SK-N-SH (cell line): ENCODE measurements around the gene ADGRL3. TPM values are rescaled to one million over a fixed set of nuclear protein-coding genes. Genes with fewer than 3 reads are reported as not detected.

ENCODE experiments used
- CTCF ChIA-PET: fragments of 300-600, 350-600 bp; formaldehyde crosslinking; extraction: SDS; loops from one replicate; lab custom pipeline; 2021; lab: Yijun Ruan, JAX
- POLR2A ChIA-PET: fragments of 350-600 bp; sonication (Branson Sonifier 250); formaldehyde crosslinking; extraction: SDS; loops from one replicate; lab custom pipeline; 2020; ENCODE audit warnings: antibody characterized with exemption, inconsistent platforms; lab: Yijun Ruan, JAX
- DNase-seq: peaks from one replicate; pipeline ENCODE4 v3.0.0; 2012
- H2AFZ ChIP-seq: fragments of 200-600 bp; sonication (generic); 2 replicates; pipeline ENCODE4 v1.8.1; 2016; ENCODE audit warnings: antibody characterized with exemption, mild to moderate bottlenecking, low read depth
- H3F3A ChIP-seq: fragments of 200-600 bp; sonication (generic); replicated peaks from 2 replicates; pipeline ENCODE3; 2016; ENCODE audit warnings: antibody characterized with exemption, mild to moderate bottlenecking; ENCODE audit not compliant: insufficient read depth
- H3K27ac ChIP-seq, 2 experiments: fragments of 200-500 bp in 1 of 2; fragments of 200-600 bp in 1 of 2; sonication (Bioruptor generic) in 1 of 2; sonication (generic), shearing (Covaris generic) in 1 of 2; 2 replicates each; pipeline versions ENCODE4 v1.5.1 to v1.6.1; 2014 to 2016; ENCODE audit warnings: low read depth in 2 of 2, inconsistent platforms in 1 of 2, low read length in 1 of 2, mild to moderate bottlenecking in 1 of 2, mixed read lengths in 1 of 2
- H3K27me3 ChIP-seq: fragments of 200-600 bp; sonication (generic), shearing (Covaris generic); 2 replicates; pipeline ENCODE4 v1.6.1; 2016; ENCODE audit warnings: mixed run types; ENCODE audit not compliant: insufficient read depth
- H3K36me3 ChIP-seq, 2 experiments: fragments of 200-500 bp in 1 of 2; fragments of 200-600 bp in 1 of 2; sonication (Bioruptor generic) in 1 of 2; sonication (generic) in 1 of 2; replicated peaks in 1 of 2; 2 replicates each; pipeline versions ENCODE3 to v1.5.1; 2014 to 2016; ENCODE audit warnings: low read length in 1 of 2, mild to moderate bottlenecking in 1 of 2; ENCODE audit not compliant: insufficient read depth in 2 of 2, control insufficient read depth in 1 of 2
- H3K4me1 ChIP-seq, 2 experiments: fragments of 200-500 bp in 1 of 2; fragments of 200-600 bp in 1 of 2; sonication (Bioruptor generic) in 1 of 2; sonication (generic), shearing (Covaris generic) in 1 of 2; 2 replicates each; pipeline versions ENCODE4 v1.5.1 to v1.6.1; 2014 to 2016; ENCODE audit warnings: low read depth in 1 of 2, low read length in 1 of 2, mixed run types in 1 of 2; ENCODE audit not compliant: insufficient read depth in 2 of 2, control insufficient read depth in 1 of 2
- H3K4me2 ChIP-seq: fragments of 200-600 bp; sonication (generic), shearing (Covaris generic); 2 replicates; pipeline ENCODE4 v1.6.1; 2017; ENCODE audit warnings: mixed run types
- H3K4me3 ChIP-seq, 2 experiments: fragments of 200-500 bp in 1 of 2; fragments of 200-600 bp in 1 of 2; sonication (Bioruptor generic) in 1 of 2; sonication (generic), shearing (Covaris generic) in 1 of 2; 2 replicates each; pipeline versions ENCODE4 v1.5.1 to v1.8.1; 2014 to 2016; ENCODE audit warnings: low read depth in 2 of 2, inconsistent platforms in 1 of 2, low read length in 1 of 2, mild to moderate bottlenecking in 1 of 2, mixed read lengths in 1 of 2, moderate library complexity in 1 of 2
- H3K79me2 ChIP-seq: fragments of 200-600 bp; sonication (generic); 2 replicates; pipeline ENCODE4 v1.8.1; 2017; ENCODE audit warnings: mild to moderate bottlenecking; ENCODE audit not compliant: insufficient read depth
- H3K9ac ChIP-seq: fragments of 200-600 bp; sonication (generic); 2 replicates; pipeline ENCODE4 v1.6.1; 2017; ENCODE audit warnings: mixed run types
- H3K9me2 ChIP-seq: fragments of 200-600 bp; sonication (generic); 2 replicates; pipeline ENCODE4 v1.6.1; 2017; ENCODE audit warnings: mixed run types
- H3K9me3 ChIP-seq: fragments of 200-600 bp; sonication (generic); 2 replicates; pipeline ENCODE4 v1.6.1; 2017; ENCODE audit warnings: mixed run types, mild to moderate bottlenecking, moderate library complexity
- H4K20me1 ChIP-seq: fragments of 200-600 bp; sonication (generic); 2 replicates; pipeline ENCODE4 v1.6.1; 2017; ENCODE audit warnings: mild to moderate bottlenecking, mixed run types; ENCODE audit not compliant: insufficient read depth
- CHD2 ChIP-seq: fragments of 150-350 bp; IDR thresholded peaks from 2 replicates; pipeline ENCODE4 v1.6.1; 2018; ENCODE audit warnings: low read length; ENCODE audit not compliant: partially characterized antibody
- FOXM1 ChIP-seq: IDR thresholded peaks from 2 replicates; pipeline ENCODE4 v1.4.0; 2012; ENCODE audit warnings: low read depth, mild to moderate bottlenecking
- GABPA ChIP-seq: IDR thresholded peaks from 2 replicates; pipeline ENCODE4 v1.4.0; 2012; ENCODE audit warnings: low read depth, mild to moderate bottlenecking
- GATA2 ChIP-seq: sonication (generic); formaldehyde crosslinking; IDR thresholded peaks from 2 replicates; pipeline ENCODE4 v1.5.0; 2020; ENCODE audit warnings: mild to moderate bottlenecking, missing genetic modification reagents
- JUND ChIP-seq: IDR thresholded peaks from 2 replicates; pipeline ENCODE4 v1.4.0; 2012
- MEF2A ChIP-seq: IDR thresholded peaks from 2 replicates; pipeline ENCODE4 v1.4.0; 2012; ENCODE audit warnings: low read depth, borderline replicate concordance
- NFIC ChIP-seq: IDR thresholded peaks from 2 replicates; pipeline ENCODE4 v1.4.0; 2012; ENCODE audit warnings: borderline replicate concordance
- RFX5 ChIP-seq: IDR thresholded peaks from 2 replicates; pipeline ENCODE4 v1.6.1; 2012; ENCODE audit warnings: mild to moderate bottlenecking, improper control_type of control experiment, low read length
- TCF12 ChIP-seq: IDR thresholded peaks from 2 replicates; pipeline ENCODE4 v1.4.0; 2012
- YY1 ChIP-seq: IDR thresholded peaks from 2 replicates; pipeline ENCODE4 v1.4.0; 2012; ENCODE audit warnings: low read depth, mild to moderate bottlenecking
- WGBS: methylation state at CpG from one replicate; pipeline ENCODE4 v1.1.6; 2017; ENCODE audit warnings: low lambda C conversion rate; 5-methylcytosine and 5-hydroxymethylcytosine counted together
- polyA plus RNA-seq, 3 experiments: library from polyadenylated mRNA; depleted of rRNA; stranded (reverse); fragments of >200 nt; gene quantifications; 2 replicates each; pipeline ENCODE4 v1.2.3, GENCODE V29; 2012
- TF ChIP-seq, protein P1 (sequence below): IDR thresholded peaks from 2 replicates; pipeline ENCODE4 v1.4.0; 2012; ENCODE audit warnings: low read depth, borderline replicate concordance
- TF ChIP-seq, protein P2 (sequence below): IDR thresholded peaks from 2 replicates; pipeline ENCODE4 v1.6.1; 2012; ENCODE audit warnings: mild to moderate bottlenecking, low read depth, low read length, moderate library complexity
- TF ChIP-seq, protein P3 (sequence below): IDR thresholded peaks from 2 replicates; pipeline ENCODE4; 2012
- TF ChIP-seq, protein P4 (sequence below): fragments of 200-600 bp; sonication (generic); IDR thresholded peaks from 2 replicates; pipeline ENCODE4 v1.6.1; 2017; ENCODE audit warnings: antibody characterized with exemption, mild to moderate bottlenecking, moderate library complexity
- TF ChIP-seq, protein P5 (sequence below): IDR thresholded peaks from 2 replicates; pipeline ENCODE4 v1.4.0; 2012; ENCODE audit warnings: low read depth, borderline replicate concordance
- TF ChIP-seq, protein P6 (sequence below): IDR thresholded peaks from 2 replicates; pipeline ENCODE4 v1.4.0; 2012; ENCODE audit warnings: low read depth

The ADGRL3 gene
- polyA plus RNA-seq, 1 of the 3 experiments (the other 2 are of a cell fraction): 0.03 TPM

DNA sequence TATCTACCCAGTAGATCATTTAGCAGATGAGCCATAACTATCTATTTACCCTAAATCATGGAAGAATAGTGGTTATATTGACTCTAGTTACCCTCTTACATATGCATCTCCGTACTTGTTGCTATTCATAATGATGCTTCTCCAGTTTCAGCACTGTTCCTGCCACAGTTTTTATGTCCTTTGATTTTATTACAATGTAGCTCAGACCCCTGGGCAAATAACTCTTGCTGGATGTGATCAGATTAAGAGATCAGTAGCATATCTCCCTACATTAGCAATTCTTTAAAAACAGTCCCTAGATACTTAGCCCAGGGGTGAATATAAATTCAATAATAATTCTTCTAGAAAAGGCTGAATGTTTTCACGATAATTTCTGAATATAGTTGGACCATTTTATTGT lies 696.5 kb downstream of the ADGRL3 start (continued):
- TF ChIP-seq, protein P1, sequence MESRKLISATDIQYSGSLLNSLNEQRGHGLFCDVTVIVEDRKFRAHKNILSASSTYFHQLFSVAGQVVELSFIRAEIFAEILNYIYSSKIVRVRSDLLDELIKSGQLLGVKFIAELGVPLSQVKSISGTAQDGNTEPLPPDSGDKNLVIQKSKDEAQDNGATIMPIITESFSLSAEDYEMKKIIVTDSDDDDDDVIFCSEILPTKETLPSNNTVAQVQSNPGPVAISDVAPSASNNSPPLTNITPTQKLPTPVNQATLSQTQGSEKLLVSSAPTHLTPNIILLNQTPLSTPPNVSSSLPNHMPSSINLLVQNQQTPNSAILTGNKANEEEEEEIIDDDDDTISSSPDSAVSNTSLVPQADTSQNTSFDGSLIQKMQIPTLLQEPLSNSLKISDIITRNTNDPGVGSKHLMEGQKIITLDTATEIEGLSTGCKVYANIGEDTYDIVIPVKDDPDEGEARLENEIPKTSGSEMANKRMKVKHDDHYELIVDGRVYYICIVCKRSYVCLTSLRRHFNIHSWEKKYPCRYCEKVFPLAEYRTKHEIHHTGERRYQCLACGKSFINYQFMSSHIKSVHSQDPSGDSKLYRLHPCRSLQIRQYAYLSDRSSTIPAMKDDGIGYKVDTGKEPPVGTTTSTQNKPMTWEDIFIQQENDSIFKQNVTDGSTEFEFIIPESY: no peak
- TF ChIP-seq MEF2A: no peak
- no peak for TF ChIP-seq FOXM1
- TF ChIP-seq, protein P2, sequence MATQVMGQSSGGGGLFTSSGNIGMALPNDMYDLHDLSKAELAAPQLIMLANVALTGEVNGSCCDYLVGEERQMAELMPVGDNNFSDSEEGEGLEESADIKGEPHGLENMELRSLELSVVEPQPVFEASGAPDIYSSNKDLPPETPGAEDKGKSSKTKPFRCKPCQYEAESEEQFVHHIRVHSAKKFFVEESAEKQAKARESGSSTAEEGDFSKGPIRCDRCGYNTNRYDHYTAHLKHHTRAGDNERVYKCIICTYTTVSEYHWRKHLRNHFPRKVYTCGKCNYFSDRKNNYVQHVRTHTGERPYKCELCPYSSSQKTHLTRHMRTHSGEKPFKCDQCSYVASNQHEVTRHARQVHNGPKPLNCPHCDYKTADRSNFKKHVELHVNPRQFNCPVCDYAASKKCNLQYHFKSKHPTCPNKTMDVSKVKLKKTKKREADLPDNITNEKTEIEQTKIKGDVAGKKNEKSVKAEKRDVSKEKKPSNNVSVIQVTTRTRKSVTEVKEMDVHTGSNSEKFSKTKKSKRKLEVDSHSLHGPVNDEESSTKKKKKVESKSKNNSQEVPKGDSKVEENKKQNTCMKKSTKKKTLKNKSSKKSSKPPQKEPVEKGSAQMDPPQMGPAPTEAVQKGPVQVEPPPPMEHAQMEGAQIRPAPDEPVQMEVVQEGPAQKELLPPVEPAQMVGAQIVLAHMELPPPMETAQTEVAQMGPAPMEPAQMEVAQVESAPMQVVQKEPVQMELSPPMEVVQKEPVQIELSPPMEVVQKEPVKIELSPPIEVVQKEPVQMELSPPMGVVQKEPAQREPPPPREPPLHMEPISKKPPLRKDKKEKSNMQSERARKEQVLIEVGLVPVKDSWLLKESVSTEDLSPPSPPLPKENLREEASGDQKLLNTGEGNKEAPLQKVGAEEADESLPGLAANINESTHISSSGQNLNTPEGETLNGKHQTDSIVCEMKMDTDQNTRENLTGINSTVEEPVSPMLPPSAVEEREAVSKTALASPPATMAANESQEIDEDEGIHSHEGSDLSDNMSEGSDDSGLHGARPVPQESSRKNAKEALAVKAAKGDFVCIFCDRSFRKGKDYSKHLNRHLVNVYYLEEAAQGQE: no peak
- TF ChIP-seq, protein P3, sequence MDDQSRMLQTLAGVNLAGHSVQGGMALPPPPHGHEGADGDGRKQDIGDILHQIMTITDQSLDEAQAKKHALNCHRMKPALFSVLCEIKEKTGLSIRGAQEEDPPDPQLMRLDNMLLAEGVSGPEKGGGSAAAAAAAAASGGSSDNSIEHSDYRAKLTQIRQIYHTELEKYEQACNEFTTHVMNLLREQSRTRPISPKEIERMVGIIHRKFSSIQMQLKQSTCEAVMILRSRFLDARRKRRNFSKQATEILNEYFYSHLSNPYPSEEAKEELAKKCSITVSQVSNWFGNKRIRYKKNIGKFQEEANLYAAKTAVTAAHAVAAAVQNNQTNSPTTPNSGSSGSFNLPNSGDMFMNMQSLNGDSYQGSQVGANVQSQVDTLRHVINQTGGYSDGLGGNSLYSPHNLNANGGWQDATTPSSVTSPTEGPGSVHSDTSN: no peak
- no peak for TF ChIP-seq NFIC
- TF ChIP-seq, all 33 proteins: peak for 3

DNA sequence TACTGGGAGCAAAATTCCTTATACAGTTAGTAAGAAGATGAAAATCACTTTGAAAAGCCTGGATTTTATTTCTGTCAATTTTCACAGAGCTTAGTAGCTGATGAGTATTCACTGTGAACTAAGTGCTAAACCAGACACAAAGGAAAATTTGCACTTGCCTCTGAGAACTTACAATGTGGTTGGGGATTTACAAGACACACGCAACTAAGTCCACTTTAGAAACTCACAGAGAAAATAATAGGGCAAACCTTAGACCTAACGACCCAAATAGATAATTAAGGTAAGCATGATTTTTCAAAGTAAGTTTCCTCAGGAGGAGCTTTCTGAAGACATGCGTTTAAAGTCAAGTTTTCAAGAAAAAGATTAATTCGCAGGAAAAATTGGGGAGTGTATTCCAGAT lies 708.9 kb downstream of the ADGRL3 start:
- H3K4me1 ChIP-seq: no peaks in the 10 kb centered on the region
- H3K27ac ChIP-seq: no peak overlapping the region
- CTCF ChIA-PET: no interaction called here
- DNase-seq: no peak
- no peak overlapping the region for H2AFZ ChIP-seq
- no peaks in the 10 kb centered on the region for H3F3A ChIP-seq
- POLR2A ChIA-PET: no interaction called here
- no peak overlapping the region for H3K4me2 ChIP-seq
- H4K20me1 ChIP-seq: no peaks in the 10 kb centered on the region
- H3K27me3 ChIP-seq: no peaks in the 10 kb centered on the region
- TF ChIP-seq, protein P4, sequence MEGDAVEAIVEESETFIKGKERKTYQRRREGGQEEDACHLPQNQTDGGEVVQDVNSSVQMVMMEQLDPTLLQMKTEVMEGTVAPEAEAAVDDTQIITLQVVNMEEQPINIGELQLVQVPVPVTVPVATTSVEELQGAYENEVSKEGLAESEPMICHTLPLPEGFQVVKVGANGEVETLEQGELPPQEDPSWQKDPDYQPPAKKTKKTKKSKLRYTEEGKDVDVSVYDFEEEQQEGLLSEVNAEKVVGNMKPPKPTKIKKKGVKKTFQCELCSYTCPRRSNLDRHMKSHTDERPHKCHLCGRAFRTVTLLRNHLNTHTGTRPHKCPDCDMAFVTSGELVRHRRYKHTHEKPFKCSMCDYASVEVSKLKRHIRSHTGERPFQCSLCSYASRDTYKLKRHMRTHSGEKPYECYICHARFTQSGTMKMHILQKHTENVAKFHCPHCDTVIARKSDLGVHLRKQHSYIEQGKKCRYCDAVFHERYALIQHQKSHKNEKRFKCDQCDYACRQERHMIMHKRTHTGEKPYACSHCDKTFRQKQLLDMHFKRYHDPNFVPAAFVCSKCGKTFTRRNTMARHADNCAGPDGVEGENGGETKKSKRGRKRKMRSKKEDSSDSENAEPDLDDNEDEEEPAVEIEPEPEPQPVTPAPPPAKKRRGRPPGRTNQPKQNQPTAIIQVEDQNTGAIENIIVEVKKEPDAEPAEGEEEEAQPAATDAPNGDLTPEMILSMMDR: no peak
- TF ChIP-seq, protein P1: no peak
- no peak for TF ChIP-seq YY1
- no peak for TF ChIP-seq GATA2 (CRISPR knock-in tag)
- TF ChIP-seq FOXM1: no peak
- TF ChIP-seq, protein P5, sequence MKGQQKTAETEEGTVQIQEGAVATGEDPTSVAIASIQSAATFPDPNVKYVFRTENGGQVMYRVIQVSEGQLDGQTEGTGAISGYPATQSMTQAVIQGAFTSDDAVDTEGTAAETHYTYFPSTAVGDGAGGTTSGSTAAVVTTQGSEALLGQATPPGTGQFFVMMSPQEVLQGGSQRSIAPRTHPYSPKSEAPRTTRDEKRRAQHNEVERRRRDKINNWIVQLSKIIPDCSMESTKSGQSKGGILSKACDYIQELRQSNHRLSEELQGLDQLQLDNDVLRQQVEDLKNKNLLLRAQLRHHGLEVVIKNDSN: no peak
- TF ChIP-seq GABPA: no peak
- TF ChIP-seq RFX5: no peak
- TF ChIP-seq, protein P6, sequence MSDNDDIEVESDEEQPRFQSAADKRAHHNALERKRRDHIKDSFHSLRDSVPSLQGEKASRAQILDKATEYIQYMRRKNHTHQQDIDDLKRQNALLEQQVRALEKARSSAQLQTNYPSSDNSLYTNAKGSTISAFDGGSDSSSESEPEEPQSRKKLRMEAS: no peak
- no peak for TF ChIP-seq CHD2
- no peak for TF ChIP-seq JUND
- TF ChIP-seq TCF12: no peak
- H3K9ac ChIP-seq: no peak overlapping the region
- WGBS: 68% methylated on average over 4 of the region's 4 CpGs
- no peak overlapping the region for H3K4me3 ChIP-seq
- H3K79me2 ChIP-seq: no peaks in the 10 kb centered on the region
- H3K36me3 ChIP-seq: no peaks in the 10 kb centered on the region
- no peaks in the 10 kb centered on the region for H3K9me3 ChIP-seq
- H3K9me2 ChIP-seq: no peaks in the 10 kb centered on the region
